ENCODE results near the gene SOD1.

Gene SOD1

DNA sequence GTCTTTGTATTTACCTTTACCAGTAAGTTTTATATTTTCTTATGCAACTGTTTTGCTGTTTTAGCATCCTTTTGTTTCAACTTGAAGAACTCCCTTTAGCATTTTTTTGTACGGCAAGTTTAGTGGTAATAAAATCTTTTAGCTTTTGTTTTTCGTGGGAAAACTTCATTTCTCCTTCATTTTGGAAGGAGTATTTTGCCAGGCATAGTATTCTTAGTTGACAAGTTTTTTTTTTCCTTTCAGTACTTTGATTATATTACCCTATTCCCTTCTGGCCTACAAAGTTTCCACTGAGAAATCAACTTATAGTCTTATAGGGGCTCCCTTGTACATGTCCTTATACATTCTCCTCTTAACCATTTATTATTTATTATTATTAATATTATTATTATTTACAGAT is 22.6 kb upstream of the SOD1 start:
- H3K27ac ChIP-seq (ENCODE audit: extremely low read depth, low read depth, low read length): no peak overlapping the region
- H3K9me3 ChIP-seq (ENCODE audit: control insufficient read depth, insufficient read depth, low read depth, low read length): no peaks in the 10 kb centered on the region
- H3K4me3 ChIP-seq (ENCODE audit: low read depth, low read length): no peak overlapping the region
- no peak for TF ChIP-seq ZNF660 (tag by site-specific recombination; IDR thresholded peaks at IDR 0.05)
- no peak for TF ChIP-seq ZNF366 (tag by site-specific recombination; conservative IDR thresholded peaks at IDR 0.05)
- no peak for TF ChIP-seq KLF7 (tag by site-specific recombination; IDR thresholded peaks at IDR 0.05; ENCODE audit: borderline replicate concordance)
- peak; percentile 94 for TF ChIP-seq SETDB1 (IDR thresholded peaks at IDR 0.05; ENCODE audit: insufficient read length, low read length)
- TF ChIP-seq, protein P1, sequence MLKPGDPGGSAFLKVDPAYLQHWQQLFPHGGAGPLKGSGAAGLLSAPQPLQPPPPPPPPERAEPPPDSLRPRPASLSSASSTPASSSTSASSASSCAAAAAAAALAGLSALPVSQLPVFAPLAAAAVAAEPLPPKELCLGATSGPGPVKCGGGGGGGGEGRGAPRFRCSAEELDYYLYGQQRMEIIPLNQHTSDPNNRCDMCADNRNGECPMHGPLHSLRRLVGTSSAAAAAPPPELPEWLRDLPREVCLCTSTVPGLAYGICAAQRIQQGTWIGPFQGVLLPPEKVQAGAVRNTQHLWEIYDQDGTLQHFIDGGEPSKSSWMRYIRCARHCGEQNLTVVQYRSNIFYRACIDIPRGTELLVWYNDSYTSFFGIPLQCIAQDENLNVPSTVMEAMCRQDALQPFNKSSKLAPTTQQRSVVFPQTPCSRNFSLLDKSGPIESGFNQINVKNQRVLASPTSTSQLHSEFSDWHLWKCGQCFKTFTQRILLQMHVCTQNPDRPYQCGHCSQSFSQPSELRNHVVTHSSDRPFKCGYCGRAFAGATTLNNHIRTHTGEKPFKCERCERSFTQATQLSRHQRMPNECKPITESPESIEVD (tag by site-specific recombination; IDR thresholded peaks at IDR 0.05): no peak
- no peak for TF ChIP-seq ZXDB (tag by site-specific recombination; IDR thresholded peaks at IDR 0.05)
- TF ChIP-seq ZNF248 (tag by site-specific recombination; IDR thresholded peaks at IDR 0.05): no peak
- TF ChIP-seq ZNF311 (tag by site-specific recombination; IDR thresholded peaks at IDR 0.05; ENCODE audit: borderline replicate concordance): no peak
- TF ChIP-seq IKZF3 (tag by site-specific recombination; IDR thresholded peaks at IDR 0.05): no peak
- ChIA-PET POLR2A (no interaction called here), CTCF (interaction anchor here (0.6 to 1.0 kb wide), 2 partner anchors 33 to 211 kb away, joined by 4 read pairs; no protein-coding TSS in a partner anchor)
- no peaks in the 10 kb centered on the region for H3K4me1 ChIP-seq (ENCODE audit: control insufficient read depth, insufficient read depth, low read length)
- no peaks in the 10 kb centered on the region for H3K36me3 ChIP-seq (ENCODE audit: control insufficient read depth in 2 of 2, insufficient read depth in 1 of 2, low read length in 2 of 2)

DNA sequence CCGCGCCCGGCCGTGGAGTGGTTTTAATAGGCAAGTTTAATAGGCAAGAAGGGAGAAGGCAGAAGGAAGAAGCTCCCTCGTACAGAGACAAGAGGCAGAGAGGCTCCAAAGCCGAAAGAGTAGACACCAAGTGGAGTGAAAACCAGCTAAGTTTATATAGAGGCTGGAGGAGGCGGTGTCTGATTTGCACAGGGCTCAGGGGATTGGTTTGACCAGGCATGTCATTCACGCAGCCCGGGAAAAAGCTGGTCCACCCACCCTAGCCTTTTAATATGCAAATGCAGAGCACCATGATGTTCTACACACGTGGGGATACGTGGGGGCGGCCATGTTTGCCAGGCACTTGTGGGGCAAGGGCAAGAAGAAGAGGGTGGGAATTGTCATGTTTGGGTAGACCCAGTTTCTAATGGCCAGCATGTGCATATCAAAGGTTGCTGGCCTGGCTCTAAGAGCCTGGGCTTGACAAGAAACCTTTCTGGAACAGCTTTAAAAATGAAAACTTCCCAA is 18.0 kb upstream of the SOD1 start:
- CTCF ChIA-PET: interaction anchor here (0.5 kb wide), 1 partner anchor 147 kb away, joined by 3 read pairs; no protein-coding TSS in a partner anchor
- POLR2A ChIA-PET: no interaction called here

DNA sequence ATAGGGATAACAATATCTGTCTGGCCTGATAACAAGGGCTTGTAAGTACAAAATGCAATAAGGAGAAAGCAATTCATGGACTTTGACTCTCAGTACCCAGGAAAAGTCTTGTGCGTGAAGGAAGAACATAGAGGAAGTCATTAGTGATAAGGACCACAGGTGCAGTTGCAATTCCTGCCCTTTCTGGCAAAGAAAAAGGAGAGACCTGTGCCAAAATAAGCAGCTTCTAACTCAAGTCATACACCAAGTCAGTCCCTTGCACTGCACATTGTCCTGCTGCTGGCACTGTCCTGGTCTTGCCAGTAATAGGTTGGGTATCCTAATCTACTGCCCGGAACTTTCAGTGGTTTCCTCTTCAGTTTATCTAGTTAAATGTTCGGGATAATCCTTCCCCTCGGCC is 14.8 kb upstream of the SOD1 start:
- TF ChIP-seq, protein P2, sequence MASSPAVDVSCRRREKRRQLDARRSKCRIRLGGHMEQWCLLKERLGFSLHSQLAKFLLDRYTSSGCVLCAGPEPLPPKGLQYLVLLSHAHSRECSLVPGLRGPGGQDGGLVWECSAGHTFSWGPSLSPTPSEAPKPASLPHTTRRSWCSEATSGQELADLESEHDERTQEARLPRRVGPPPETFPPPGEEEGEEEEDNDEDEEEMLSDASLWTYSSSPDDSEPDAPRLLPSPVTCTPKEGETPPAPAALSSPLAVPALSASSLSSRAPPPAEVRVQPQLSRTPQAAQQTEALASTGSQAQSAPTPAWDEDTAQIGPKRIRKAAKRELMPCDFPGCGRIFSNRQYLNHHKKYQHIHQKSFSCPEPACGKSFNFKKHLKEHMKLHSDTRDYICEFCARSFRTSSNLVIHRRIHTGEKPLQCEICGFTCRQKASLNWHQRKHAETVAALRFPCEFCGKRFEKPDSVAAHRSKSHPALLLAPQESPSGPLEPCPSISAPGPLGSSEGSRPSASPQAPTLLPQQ (tag by site-specific recombination; IDR thresholded peaks at IDR 0.05): no peak
- TF ChIP-seq ZNF501 (tag by site-specific recombination; IDR thresholded peaks at IDR 0.05): no peak
- TF ChIP-seq YY2 (tag by site-specific recombination; IDR thresholded peaks at IDR 0.05): no peak
- TF ChIP-seq ZNF654 (tag by site-specific recombination; IDR thresholded peaks at IDR 0.05; ENCODE audit: low read depth): no peak
- no peak for TF ChIP-seq ZNF302 (tag by site-specific recombination; IDR thresholded peaks at IDR 0.05; ENCODE audit: low read depth)
- no peak for TF ChIP-seq ZNF114 (tag by site-specific recombination; IDR thresholded peaks at IDR 0.05)
- TF ChIP-seq ZNF548 (tag by site-specific recombination; IDR thresholded peaks at IDR 0.05): no peak
- no peak for TF ChIP-seq ZBTB21 (tag by site-specific recombination; IDR thresholded peaks at IDR 0.05)
- no peak for TF ChIP-seq ZNF830 (tag by site-specific recombination; IDR thresholded peaks at IDR 0.05; ENCODE audit: low read depth)
- TF ChIP-seq ZNF23 (tag by site-specific recombination; IDR thresholded peaks at IDR 0.05; ENCODE audit: borderline replicate concordance): no peak
- TF ChIP-seq ZNF777 (tag by site-specific recombination; IDR thresholded peaks at IDR 0.05; ENCODE audit: borderline replicate concordance): no peak
- POLR2A ChIA-PET: no interaction called here

More for the DNA sequence above, 18.0 kb upstream of the SOD1 start:
- TF ChIP-seq, protein P3, sequence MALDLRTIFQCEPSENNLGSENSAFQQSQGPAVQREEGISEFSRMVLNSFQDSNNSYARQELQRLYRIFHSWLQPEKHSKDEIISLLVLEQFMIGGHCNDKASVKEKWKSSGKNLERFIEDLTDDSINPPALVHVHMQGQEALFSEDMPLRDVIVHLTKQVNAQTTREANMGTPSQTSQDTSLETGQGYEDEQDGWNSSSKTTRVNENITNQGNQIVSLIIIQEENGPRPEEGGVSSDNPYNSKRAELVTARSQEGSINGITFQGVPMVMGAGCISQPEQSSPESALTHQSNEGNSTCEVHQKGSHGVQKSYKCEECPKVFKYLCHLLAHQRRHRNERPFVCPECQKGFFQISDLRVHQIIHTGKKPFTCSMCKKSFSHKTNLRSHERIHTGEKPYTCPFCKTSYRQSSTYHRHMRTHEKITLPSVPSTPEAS (tag by site-specific recombination; IDR thresholded peaks at IDR 0.05): no peak
- no peaks in the 10 kb centered on the region for H3K36me3 ChIP-seq (ENCODE audit: control insufficient read depth in 2 of 2, insufficient read depth in 1 of 2, low read length in 2 of 2)
- H3K9me3 ChIP-seq (ENCODE audit: control insufficient read depth, insufficient read depth, low read depth, low read length): no peaks in the 10 kb centered on the region
- no peak overlapping the region for H3K4me3 ChIP-seq (ENCODE audit: low read depth, low read length)
- H3K27ac ChIP-seq (ENCODE audit: extremely low read depth, low read depth, low read length): no peak overlapping the region
- H3K4me1 ChIP-seq (ENCODE audit: control insufficient read depth, insufficient read depth, low read length): peaks cover 4% of the 10 kb centered on the region; the same call in 1 of the 2 replicates

More for the DNA sequence above, 14.8 kb upstream of the SOD1 start:
- no peak overlapping the region for H3K4me3 ChIP-seq (ENCODE audit: low read depth, low read length)
- no peaks in the 10 kb centered on the region for H3K9me3 ChIP-seq (ENCODE audit: control insufficient read depth, insufficient read depth, low read depth, low read length)
- CTCF ChIA-PET: interaction anchor here (0.6 kb wide), 1 partner anchor 149 kb away, joined by 4 read pairs; no protein-coding TSS in a partner anchor
- H3K27ac ChIP-seq (ENCODE audit: extremely low read depth, low read depth, low read length): no peak overlapping the region
- peaks cover 4% of the 10 kb centered on the region; the same call in 1 of the 2 replicates for H3K4me1 ChIP-seq (ENCODE audit: control insufficient read depth, insufficient read depth, low read length)
- no peaks in the 10 kb centered on the region for H3K36me3 ChIP-seq (ENCODE audit: control insufficient read depth in 2 of 2, insufficient read depth in 1 of 2, low read length in 2 of 2)

All from HEK293 (cell line).